ENCODE data around the gene PGBD2. TPM values are rescaled to one million over a fixed set of nuclear protein-coding genes. Genes with fewer than 3 reads are reported as not detected.
"Not testable (repeated sequence)": the region's sequence is repeated elsewhere in the genome, so short reads cannot be mapped to it uniquely, and the experiment has no call there.

Gene PGBD2
- total and polyA plus RNA-seq, 2 of the 4 experiments (the other 2 are of a cell fraction): 4.8 to 6.8 TPM

DNA sequence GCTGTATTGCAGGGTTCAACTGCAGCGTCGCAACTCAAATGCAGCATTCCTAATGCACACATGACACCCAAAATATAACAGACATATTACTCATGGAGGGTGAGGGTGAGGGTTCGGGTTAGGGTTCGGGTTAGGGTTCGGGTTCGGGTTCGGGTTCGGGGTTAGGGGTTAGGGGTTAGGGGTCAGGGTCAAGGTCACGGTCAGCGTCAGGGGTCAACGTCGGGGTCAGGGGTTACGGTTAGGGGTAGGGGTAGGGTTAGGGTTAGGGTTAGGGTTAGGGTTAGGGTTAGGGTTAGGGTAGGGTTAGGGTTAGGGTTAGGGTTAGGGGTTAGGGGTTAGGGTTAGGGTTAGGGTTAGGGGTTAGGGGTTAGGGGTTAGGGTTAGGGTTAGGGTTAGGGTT is 39.4 kb downstream of the PGBD2 start:
- H4K91ac ChIP-seq (ENCODE audit: insufficient read depth, low read depth, low read length); POLR2A ChIA-PET (ENCODE audit: unreplicated experiment); H3K14ac ChIP-seq (replicated peaks; ENCODE audit: low read depth, low read length); H4K5ac ChIP-seq (ENCODE audit: low read depth, low read length); H2BK5ac ChIP-seq (ENCODE audit: low read depth, low read length, poor library complexity, severe bottlenecking); H3K36me3 ChIP-seq (ENCODE audit: control insufficient read depth, insufficient read depth, low read length); H3K27ac ChIP-seq (ENCODE audit: insufficient read depth, low read length); H2BK120ac ChIP-seq (ENCODE audit: low read depth, low read length); H2AK5ac ChIP-seq (ENCODE audit: low read depth, low read length); H3K18ac ChIP-seq (ENCODE audit: low read depth, low read length); H3K56ac ChIP-seq (ENCODE audit: extremely low read depth, insufficient read depth, low read length); H3K27me3 ChIP-seq (ENCODE audit: control insufficient read depth, insufficient read depth, low read length); CTCF ChIA-PET; H3K4me2 ChIP-seq (ENCODE audit: low read depth, low read length); dilution Hi-C loops (cut with HindIII; ENCODE audit: low sequenced_read_pairs, unreplicated experiment); H3K4me3 ChIP-seq (ENCODE audit: insufficient read depth, low read depth, low read length); DNase-seq; H3K9ac ChIP-seq (ENCODE audit: low read depth, low read length); H3K9me1 ChIP-seq (ENCODE audit: insufficient read depth, low read length); H2BK20ac ChIP-seq (ENCODE audit: low read depth, low read length); H3K79me1 ChIP-seq (ENCODE audit: low read depth in 1 of 2, low read length in 2 of 2); H4K8ac ChIP-seq (ENCODE audit: low read depth in 2 of 2, low read length in 2 of 2); H3K4ac ChIP-seq (ENCODE audit: low read depth, low read length); intact Hi-C loops (cut with micrococcal nuclease); H2BK15ac ChIP-seq (ENCODE audit: low read depth, low read length); H3K4me1 ChIP-seq (ENCODE audit: control insufficient read depth, insufficient read depth, low read length); H4K20me1 ChIP-seq (ENCODE audit: insufficient read depth, low read length); BruUV-seq (replicated peaks); ATAC-seq (ENCODE audit: low read depth); H3K9me3 ChIP-seq (ENCODE audit: control insufficient read depth, insufficient read depth, low read length); H2AFZ ChIP-seq (replicated peaks; ENCODE audit: low read length, poor library complexity); in situ Hi-C loops (cut with MboI; ENCODE audit: low sequenced_read_pairs); H2AK9ac ChIP-seq (replicated peaks; ENCODE audit: low read depth, low read length, poor library complexity); H3K23ac ChIP-seq (ENCODE audit: low read depth, low read length): not testable (repeated sequence)
- WGBS, 2 experiments (ENCODE audit: extremely low coverage in 2 of 2, insufficient read length in 1 of 2): no CpG with 5 or more reads among the region's 13 CpGs

DNA sequence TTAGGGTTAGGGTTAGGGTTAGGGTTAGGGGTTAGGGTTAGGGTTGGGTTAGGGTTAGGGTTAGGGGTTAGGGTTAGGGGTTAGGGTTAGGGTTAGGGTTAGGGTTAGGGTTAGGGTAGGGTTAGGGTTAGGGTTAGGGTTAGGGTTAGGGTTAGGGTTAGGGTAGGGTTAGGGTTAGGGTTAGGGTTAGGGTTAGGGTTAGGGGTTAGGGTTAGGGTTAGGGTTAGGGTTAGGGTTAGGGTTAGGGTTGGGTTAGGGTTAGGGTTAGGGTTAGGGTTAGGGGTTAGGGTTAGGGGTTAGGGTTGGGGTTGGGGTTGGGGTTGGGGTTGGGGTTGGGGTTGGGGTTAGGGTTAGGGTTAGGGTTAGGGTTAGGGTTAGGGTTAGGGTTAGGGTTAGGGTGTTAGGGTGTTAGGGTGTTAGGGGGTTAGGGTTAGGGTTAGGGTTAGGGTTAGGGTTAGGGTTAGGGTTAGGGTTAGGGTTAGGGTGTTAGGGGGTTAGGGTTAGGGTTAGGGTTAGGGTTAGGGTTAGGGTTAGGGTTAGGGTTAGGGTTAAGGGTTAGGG is 39.9 kb downstream of the PGBD2 start:
- in situ Hi-C loops (cut with MboI; ENCODE audit: low sequenced_read_pairs); H3K27ac ChIP-seq (ENCODE audit: insufficient read depth, low read length); H2BK120ac ChIP-seq (ENCODE audit: low read depth, low read length); H3K4me3 ChIP-seq (ENCODE audit: insufficient read depth, low read depth, low read length); H2BK20ac ChIP-seq (ENCODE audit: low read depth, low read length); H4K20me1 ChIP-seq (ENCODE audit: insufficient read depth, low read length); H2AK5ac ChIP-seq (ENCODE audit: low read depth, low read length); H3K9ac ChIP-seq (ENCODE audit: low read depth, low read length); intact Hi-C loops (cut with micrococcal nuclease); dilution Hi-C loops (cut with HindIII; ENCODE audit: low sequenced_read_pairs, unreplicated experiment); POLR2A ChIA-PET (ENCODE audit: unreplicated experiment); H4K91ac ChIP-seq (ENCODE audit: insufficient read depth, low read depth, low read length); H3K9me3 ChIP-seq (ENCODE audit: control insufficient read depth, insufficient read depth, low read length); H3K18ac ChIP-seq (ENCODE audit: low read depth, low read length); H3K56ac ChIP-seq (ENCODE audit: extremely low read depth, insufficient read depth, low read length); H2AK9ac ChIP-seq (replicated peaks; ENCODE audit: low read depth, low read length, poor library complexity); CTCF ChIA-PET; H3K4me2 ChIP-seq (ENCODE audit: low read depth, low read length); H2AFZ ChIP-seq (replicated peaks; ENCODE audit: low read length, poor library complexity); H3K4ac ChIP-seq (ENCODE audit: low read depth, low read length); H3K27me3 ChIP-seq (ENCODE audit: control insufficient read depth, insufficient read depth, low read length); H3K9me1 ChIP-seq (ENCODE audit: insufficient read depth, low read length); H3K36me3 ChIP-seq (ENCODE audit: control insufficient read depth, insufficient read depth, low read length); H2BK5ac ChIP-seq (ENCODE audit: low read depth, low read length, poor library complexity, severe bottlenecking); BruUV-seq (replicated peaks); H3K79me1 ChIP-seq (ENCODE audit: low read depth in 1 of 2, low read length in 2 of 2); H4K8ac ChIP-seq (ENCODE audit: low read depth in 2 of 2, low read length in 2 of 2); H4K5ac ChIP-seq (ENCODE audit: low read depth, low read length); H3K14ac ChIP-seq (replicated peaks; ENCODE audit: low read depth, low read length); H3K4me1 ChIP-seq (ENCODE audit: control insufficient read depth, insufficient read depth, low read length); H2BK15ac ChIP-seq (ENCODE audit: low read depth, low read length); H3K23ac ChIP-seq (ENCODE audit: low read depth, low read length); DNase-seq: not testable (repeated sequence)
- ATAC-seq (ENCODE audit: low read depth): peak; percentile 40; the same call in 1 of the 2 replicates

All from IMR-90 (cell line).